ENCODE results near the gene CABP4. TPM values are rescaled to one million over a fixed set of nuclear protein-coding genes. Genes with fewer than 3 reads are reported as not detected.

The CABP4 gene
- total RNA-seq, 1 experiment from 2014 or later, result 2.5 TPM

GRCh38 chr11:67457453-67457852 lies 2.3 kb downstream of the CABP4 start:
- CTCF ChIA-PET, result no interaction called here
- Histone ChIP-seq H3F3A (ENCODE audit: insufficient read depth, low read depth) (peaks cover 17% of the 10 kb centered on the region), H3K36me3 (ENCODE audit: low read depth) (no peaks in the 10 kb centered on the region), H3K27me3 (ENCODE audit: insufficient read depth, low read depth) (no peaks in the 10 kb centered on the region), H3K9me2 (ENCODE audit: insufficient read depth) (no peaks in the 10 kb centered on the region), H3K9me3 (ENCODE audit: insufficient read depth, low read depth) (no peaks in the 10 kb centered on the region), H2AFZ (no peak overlapping the region), H3K27ac (no peak overlapping the region), H3K79me2 (ENCODE audit: low read depth) (no peaks in the 10 kb centered on the region), H4K20me1 (ENCODE audit: insufficient read depth) (no peaks in the 10 kb centered on the region), H3K4me1 (replicated peaks; ENCODE audit: insufficient read depth) (no peaks in the 10 kb centered on the region), H3K4me3 (no peak overlapping the region), H3K4me2 (no peak overlapping the region)
- BruUV-seq (replicated peaks), result no TSS peak
- no peak for DNase-seq
- intact Hi-C loops (cut with micrococcal nuclease; ENCODE audit: unreplicated experiment), result no loop called here
- POLR2A ChIA-PET (ENCODE audit: unreplicated experiment), result no interaction called here
- TF ChIP-seq EZH2 (IDR thresholded peaks at IDR 0.05; ENCODE audit: low read depth) (no peak), CTCF (conservative IDR thresholded peaks at IDR 0.05) (no peak)

- POLR2A ChIA-PET (ENCODE audit: unreplicated experiment), result no interaction called here
These were observed 3.1 kb downstream of the CABP4 start for GRCh38 chr11:67458266-67458665.

GRCh38 chr11:67463186-67463585 lies 8.0 kb downstream of the CABP4 start:
- Histone ChIP-seq H3K36me3 (ENCODE audit: low read depth) (no peaks in the 10 kb centered on the region), H3K27ac (peak overlapping the region; percentile 96), H3K79me2 (ENCODE audit: low read depth) (peaks cover 33% of the 10 kb centered on the region), H3K9me2 (ENCODE audit: insufficient read depth) (no peaks in the 10 kb centered on the region), H2AFZ (no peak overlapping the region), H4K20me1 (ENCODE audit: insufficient read depth) (no peaks in the 10 kb centered on the region), H3K4me2 (peak overlapping the region; percentile 88), H3K27me3 (ENCODE audit: insufficient read depth, low read depth) (no peaks in the 10 kb centered on the region), H3K4me1 (replicated peaks; ENCODE audit: insufficient read depth) (peaks cover 40% of the 10 kb centered on the region), H3K9me3 (ENCODE audit: insufficient read depth, low read depth) (no peaks in the 10 kb centered on the region), H3K4me3 (no peak overlapping the region), H3F3A (ENCODE audit: insufficient read depth, low read depth) (peaks cover 53% of the 10 kb centered on the region)
- CTCF ChIA-PET, result no interaction called here
- no TSS peak for BruUV-seq (replicated peaks)
- TF ChIP-seq EZH2 (IDR thresholded peaks at IDR 0.05; ENCODE audit: low read depth) (no peak), CTCF (conservative IDR thresholded peaks at IDR 0.05) (no peak)
- POLR2A ChIA-PET (ENCODE audit: unreplicated experiment), result no interaction called here
- intact Hi-C loops (cut with micrococcal nuclease; ENCODE audit: unreplicated experiment), result no loop called here
- DNase-seq, result no peak

More at GRCh38 chr11:67458266-67458665, 3.1 kb downstream of the CABP4 start:
- no peaks in the 10 kb centered on the region for H3K79me2 ChIP-seq (ENCODE audit: low read depth)
- H3K4me2 ChIP-seq, result no peak overlapping the region
- CTCF ChIA-PET, result no interaction called here
- peaks cover 5% of the 10 kb centered on the region for H3K4me1 ChIP-seq (replicated peaks; ENCODE audit: insufficient read depth)
- H4K20me1 ChIP-seq (ENCODE audit: insufficient read depth), result no peaks in the 10 kb centered on the region
- H3K9me3 ChIP-seq (ENCODE audit: insufficient read depth, low read depth), result no peaks in the 10 kb centered on the region
- H2AFZ ChIP-seq, result no peak overlapping the region
- no peak overlapping the region for H3K4me3 ChIP-seq
- H3K36me3 ChIP-seq (ENCODE audit: low read depth), result no peaks in the 10 kb centered on the region
- H3K27me3 ChIP-seq (ENCODE audit: insufficient read depth, low read depth), result no peaks in the 10 kb centered on the region
- TF ChIP-seq CTCF (conservative IDR thresholded peaks at IDR 0.05) (no peak), EZH2 (IDR thresholded peaks at IDR 0.05; ENCODE audit: low read depth) (no peak)
- DNase-seq, result no peak
- no TSS peak for BruUV-seq (replicated peaks)
- H3K27ac ChIP-seq, result no peak overlapping the region
- H3K9me2 ChIP-seq (ENCODE audit: insufficient read depth), result no peaks in the 10 kb centered on the region
- H3F3A ChIP-seq (ENCODE audit: insufficient read depth, low read depth), result peaks cover 16% of the 10 kb centered on the region
- intact Hi-C loops (cut with micrococcal nuclease; ENCODE audit: unreplicated experiment), result no loop called here
